Measurements from ENCODE around the gene KDM4C. TPM values are rescaled to one million over a fixed set of nuclear protein-coding genes. Genes with fewer than 3 reads are reported as not detected.
A peak's percentile ranks its signal among the peaks of the same experiment; 100 is the strongest.

Gene KDM4C
- total RNA-seq, 4 donors from 2014 or later: 25.2 to 41.1 (median 26.4) TPM

DNA sequence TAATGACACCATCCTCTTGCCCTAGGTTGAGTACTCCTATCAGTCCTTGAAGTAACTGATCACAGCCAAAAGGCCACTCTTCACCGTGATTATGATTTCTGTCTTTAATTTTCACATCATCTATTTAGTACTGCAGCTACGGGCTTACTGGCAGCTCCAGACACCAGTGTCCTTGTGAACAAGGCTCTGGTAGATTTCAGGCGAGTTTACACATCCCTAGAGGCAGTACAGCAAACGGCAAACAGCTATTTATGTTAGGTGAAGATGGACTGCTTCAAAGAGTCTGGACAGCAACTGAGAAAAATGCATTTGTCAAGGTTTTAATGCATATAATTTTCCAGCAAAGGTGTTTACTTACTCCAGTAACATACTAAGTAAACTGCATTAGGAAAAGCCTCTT is 396.9 kb downstream of the KDM4C start:
- WGBS: 87% methylated on average over 4 of the region's 4 CpGs
- DNase-seq (ENCODE audit: extremely low spot score): peak; percentile 26
- intact Hi-C loops (cut with DNase I): no loop called here

DNA sequence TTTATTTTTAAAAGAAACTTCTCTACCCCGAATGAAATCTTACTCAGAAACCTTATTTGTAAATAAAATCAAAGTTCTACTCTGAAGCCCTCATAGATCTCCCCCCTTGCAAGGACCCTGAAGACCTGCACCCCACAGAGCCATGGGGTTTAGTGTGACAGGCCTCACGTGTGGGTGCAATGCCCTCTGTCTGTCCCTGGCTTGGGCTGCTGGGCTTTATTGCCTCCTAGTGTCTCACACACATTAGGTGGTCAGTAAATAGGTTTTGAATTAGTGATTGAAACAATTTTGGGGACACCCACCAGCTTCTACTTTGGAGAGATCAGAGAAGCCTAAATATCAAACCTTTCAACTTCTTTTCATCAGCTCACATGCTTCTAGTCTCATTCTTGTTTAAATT is 403.7 kb downstream of the KDM4C start:
- Histone ChIP-seq H3K36me3 (peaks cover 0 to 20% (median 13%) of the 10 kb centered on the region in 4 donors), H3K4me1 (peaks cover 0 to 10% (median 4%) of the 10 kb centered on the region in 4 donors), H3K9me3 (no peaks in the 10 kb centered on the region), H3K27ac (replicated peaks in 1 of 4) (no peak overlapping the region), H3K4me3 (no peak overlapping the region), H3K27me3 (no peaks in the 10 kb centered on the region)
- peak; percentile 60 for DNase-seq (ENCODE audit: extremely low spot score)
- no peak for TF ChIP-seq POLR2A (IDR thresholded peaks at IDR 0.05; ENCODE audit: low read depth)
- no peak for TF ChIP-seq POLR2AphosphoS5 (IDR thresholded peaks at IDR 0.05)
- TF ChIP-seq EP300 (IDR thresholded peaks at IDR 0.05): no peak
- TF ChIP-seq, protein P1, sequence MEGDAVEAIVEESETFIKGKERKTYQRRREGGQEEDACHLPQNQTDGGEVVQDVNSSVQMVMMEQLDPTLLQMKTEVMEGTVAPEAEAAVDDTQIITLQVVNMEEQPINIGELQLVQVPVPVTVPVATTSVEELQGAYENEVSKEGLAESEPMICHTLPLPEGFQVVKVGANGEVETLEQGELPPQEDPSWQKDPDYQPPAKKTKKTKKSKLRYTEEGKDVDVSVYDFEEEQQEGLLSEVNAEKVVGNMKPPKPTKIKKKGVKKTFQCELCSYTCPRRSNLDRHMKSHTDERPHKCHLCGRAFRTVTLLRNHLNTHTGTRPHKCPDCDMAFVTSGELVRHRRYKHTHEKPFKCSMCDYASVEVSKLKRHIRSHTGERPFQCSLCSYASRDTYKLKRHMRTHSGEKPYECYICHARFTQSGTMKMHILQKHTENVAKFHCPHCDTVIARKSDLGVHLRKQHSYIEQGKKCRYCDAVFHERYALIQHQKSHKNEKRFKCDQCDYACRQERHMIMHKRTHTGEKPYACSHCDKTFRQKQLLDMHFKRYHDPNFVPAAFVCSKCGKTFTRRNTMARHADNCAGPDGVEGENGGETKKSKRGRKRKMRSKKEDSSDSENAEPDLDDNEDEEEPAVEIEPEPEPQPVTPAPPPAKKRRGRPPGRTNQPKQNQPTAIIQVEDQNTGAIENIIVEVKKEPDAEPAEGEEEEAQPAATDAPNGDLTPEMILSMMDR (IDR thresholded peaks at IDR 0.05): no peak
- 46% methylated on average over 2 of the region's 2 CpGs for WGBS
- intact Hi-C loops (cut with DNase I): no loop called here

More for the DNA sequence above, 396.9 kb downstream of the KDM4C start:
- H3K27me3 ChIP-seq: no peaks in the 10 kb centered on the region
- no peak for TF ChIP-seq EP300 (IDR thresholded peaks at IDR 0.05)
- TF ChIP-seq POLR2AphosphoS5 (IDR thresholded peaks at IDR 0.05): no peak
- TF ChIP-seq, protein P1 (IDR thresholded peaks at IDR 0.05): no peak
- no peak for TF ChIP-seq POLR2A (IDR thresholded peaks at IDR 0.05; ENCODE audit: low read depth)
- no peak overlapping the region for H3K27ac ChIP-seq (replicated peaks in 1 of 4)
- H3K4me3 ChIP-seq: no peak overlapping the region
- H3K4me1 ChIP-seq: peaks cover 0 to 5% (median 2%) of the 10 kb centered on the region in 4 donors
- no peaks in the 10 kb centered on the region for H3K9me3 ChIP-seq
- H3K36me3 ChIP-seq: no peaks in the 10 kb centered on the region

DNA sequence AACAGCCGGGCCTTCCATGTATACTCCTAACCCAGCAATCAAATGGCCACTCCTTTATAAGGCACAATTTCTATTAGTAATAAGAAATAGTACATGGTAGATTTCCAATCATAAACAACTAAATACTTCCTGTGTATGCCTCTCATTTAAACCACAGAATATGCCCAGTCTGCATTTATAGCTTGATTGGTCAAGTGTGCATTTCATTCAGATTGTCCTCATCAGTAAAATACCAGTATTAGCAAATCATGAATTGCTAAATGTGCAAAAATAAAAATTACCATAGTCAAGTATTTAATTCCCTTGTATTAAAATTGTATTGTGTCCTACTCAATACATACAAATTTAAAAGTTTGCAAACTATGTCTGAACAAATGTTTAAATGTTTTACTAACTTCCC is 406.2 kb downstream of the KDM4C start:
- intact Hi-C loops (cut with DNase I): no loop called here
- no peak overlapping the region for H3K27ac ChIP-seq (replicated peaks in 1 of 4)
- no peak for TF ChIP-seq POLR2A (IDR thresholded peaks at IDR 0.05; ENCODE audit: low read depth)
- TF ChIP-seq, protein P1 (IDR thresholded peaks at IDR 0.05): no peak
- no peak for TF ChIP-seq POLR2AphosphoS5 (IDR thresholded peaks at IDR 0.05)
- no peak for TF ChIP-seq EP300 (IDR thresholded peaks at IDR 0.05)
- H3K4me3 ChIP-seq: no peak overlapping the region
- no peak for DNase-seq (ENCODE audit: extremely low spot score)
- 29% methylated on average over 1 of the region's 1 CpG for WGBS
- H3K36me3 ChIP-seq: peaks cover 0 to 29% (median 13%) of the 10 kb centered on the region in 4 donors
- H3K9me3 ChIP-seq: no peaks in the 10 kb centered on the region
- H3K4me1 ChIP-seq: peaks cover 0 to 10% (median 4%) of the 10 kb centered on the region in 4 donors
- no peaks in the 10 kb centered on the region for H3K27me3 ChIP-seq

DNA sequence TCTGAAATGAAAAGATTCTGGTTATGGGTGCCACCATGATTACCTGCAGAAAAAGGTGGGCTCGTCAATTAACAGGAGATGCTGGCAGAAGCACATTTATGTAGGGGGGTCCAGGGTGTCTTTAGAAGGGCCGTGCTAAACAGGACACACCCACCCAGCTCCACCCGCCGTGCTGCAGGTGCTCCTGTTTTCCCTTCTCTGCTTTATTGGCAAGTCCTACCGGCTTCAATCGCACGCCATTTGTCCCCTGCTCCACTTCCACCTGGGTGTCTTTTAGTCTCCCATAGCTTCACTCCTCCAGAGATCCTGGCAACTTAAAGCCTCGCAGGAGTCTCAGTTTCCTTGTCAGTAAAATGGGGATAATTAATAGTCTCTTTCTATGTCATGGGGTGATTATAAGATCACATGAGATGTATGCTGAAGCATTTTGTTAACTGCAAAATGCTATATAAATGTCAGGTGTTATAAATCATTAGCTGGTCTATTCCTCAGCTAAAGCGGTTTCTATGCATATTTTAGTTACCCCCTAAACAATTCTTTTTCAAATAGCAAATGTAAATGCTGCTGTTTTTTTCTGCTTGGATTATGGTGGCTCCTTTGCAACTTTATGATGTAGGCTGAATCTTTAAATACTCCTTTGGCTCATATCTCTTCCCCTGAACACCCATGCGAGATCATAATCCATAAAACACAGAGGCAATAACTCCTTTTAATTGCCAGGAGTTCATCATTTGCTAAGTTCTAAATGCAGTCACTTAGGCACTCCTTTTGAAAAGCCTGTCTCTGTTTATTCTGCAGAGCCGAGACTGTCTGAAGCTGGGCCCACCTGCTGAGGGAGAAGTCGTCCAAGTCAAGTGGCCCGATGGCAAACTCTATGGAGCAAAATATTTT is 406.9 kb downstream of the KDM4C start:
- Histone ChIP-seq H3K36me3 (peaks cover 0 to 30% (median 13%) of the 10 kb centered on the region in 4 donors), H3K9me3 (no peaks in the 10 kb centered on the region), H3K4me3 (no peak overlapping the region), H3K27me3 (no peaks in the 10 kb centered on the region), H3K27ac (replicated peaks in 1 of 4) (no peak overlapping the region), H3K4me1 (peaks cover 0 to 10% (median 4%) of the 10 kb centered on the region in 4 donors)
- no peak for DNase-seq (ENCODE audit: extremely low spot score)
- intact Hi-C loops (cut with DNase I): no loop called here
- TF ChIP-seq EP300 (IDR thresholded peaks at IDR 0.05): no peak
- no peak for TF ChIP-seq POLR2AphosphoS5 (IDR thresholded peaks at IDR 0.05)
- TF ChIP-seq, protein P1 (IDR thresholded peaks at IDR 0.05): no peak
- no peak for TF ChIP-seq POLR2A (IDR thresholded peaks at IDR 0.05; ENCODE audit: low read depth)
- 89% methylated on average over 13 of the region's 13 CpGs for WGBS
